Fibroblast of lung (primary cell): ENCODE results near the gene SNX6.

ENCODE experiments used
- EZH2 ChIP-seq: IDR thresholded peaks from 2 replicates; pipeline ENCODE4 v1.5.1; 2012; ENCODE audit warnings: low read length, control low read depth, mild to moderate bottlenecking; ENCODE audit errors: missing control alignments
- TF ChIP-seq, protein P1 (sequence below), 2 donors: IDR thresholded peaks in 1 of 2; conservative IDR thresholded peaks in 1 of 2; 1 replicate in 1 of 2; 2 replicates in 1 of 2; pipeline ENCODE4 v1.5.1; 2011 to 2012; ENCODE audit warnings: low read length in 2 of 2, control low read depth in 1 of 2, inconsistent platforms in 1 of 2, low read depth in 1 of 2, mild to moderate bottlenecking in 1 of 2

- TF ChIP-seq, protein P1, sequence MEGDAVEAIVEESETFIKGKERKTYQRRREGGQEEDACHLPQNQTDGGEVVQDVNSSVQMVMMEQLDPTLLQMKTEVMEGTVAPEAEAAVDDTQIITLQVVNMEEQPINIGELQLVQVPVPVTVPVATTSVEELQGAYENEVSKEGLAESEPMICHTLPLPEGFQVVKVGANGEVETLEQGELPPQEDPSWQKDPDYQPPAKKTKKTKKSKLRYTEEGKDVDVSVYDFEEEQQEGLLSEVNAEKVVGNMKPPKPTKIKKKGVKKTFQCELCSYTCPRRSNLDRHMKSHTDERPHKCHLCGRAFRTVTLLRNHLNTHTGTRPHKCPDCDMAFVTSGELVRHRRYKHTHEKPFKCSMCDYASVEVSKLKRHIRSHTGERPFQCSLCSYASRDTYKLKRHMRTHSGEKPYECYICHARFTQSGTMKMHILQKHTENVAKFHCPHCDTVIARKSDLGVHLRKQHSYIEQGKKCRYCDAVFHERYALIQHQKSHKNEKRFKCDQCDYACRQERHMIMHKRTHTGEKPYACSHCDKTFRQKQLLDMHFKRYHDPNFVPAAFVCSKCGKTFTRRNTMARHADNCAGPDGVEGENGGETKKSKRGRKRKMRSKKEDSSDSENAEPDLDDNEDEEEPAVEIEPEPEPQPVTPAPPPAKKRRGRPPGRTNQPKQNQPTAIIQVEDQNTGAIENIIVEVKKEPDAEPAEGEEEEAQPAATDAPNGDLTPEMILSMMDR (conservative IDR thresholded peaks at IDR 0.05 in 1 of 2, IDR thresholded peaks at IDR 0.05 in 1 of 2; ENCODE audit: low read depth in 1 of 2, low read length in 2 of 2): no peak
- no peak for TF ChIP-seq EZH2
Observed at GRCh38 chr14:34619471-34619870, 10.5 kb downstream of the SNX6 start.
